ENCODE measurements around the gene FAM204A. TPM values are rescaled to one million over a fixed set of nuclear protein-coding genes. Genes with fewer than 3 reads are reported as not detected.
A peak's percentile ranks its signal among the peaks of the same experiment; 100 is the strongest.

FAM204A gene
- total RNA-seq, 6 experiments from 2014 or later: 50.8 to 69.4 (median 60.6) TPM

DNA sequence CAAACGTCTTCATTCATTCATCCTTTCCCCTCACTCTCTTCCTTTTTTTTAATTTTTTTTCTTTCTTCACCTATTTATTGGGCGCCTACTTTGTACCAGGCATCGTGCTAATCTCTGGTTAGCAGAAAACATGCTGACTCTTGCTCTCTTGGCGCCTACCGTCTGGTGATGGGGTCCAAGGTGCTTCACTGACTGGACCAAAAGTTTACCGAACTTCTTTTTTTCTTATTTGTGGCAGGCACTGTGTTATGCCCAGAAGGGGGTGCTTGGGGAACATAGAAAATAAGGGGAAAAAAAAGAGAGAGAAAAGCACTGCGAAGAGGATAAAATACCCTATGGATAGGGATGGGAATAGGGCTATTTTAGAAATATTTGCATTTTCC lies 505 bp upstream of the FAM204A start:
- Mint-ChIP-seq H3K36me3 (ENCODE audit: low read depth) (no peaks in the 10 kb centered on the region), H3K4me3 (peak overlapping the region; percentile 93), H3K27me3 (ENCODE audit: insufficient read depth) (no peaks in the 10 kb centered on the region; the same call in 1 of the 2 replicates), H3K27ac (peak overlapping the region; percentile 94), H3K9me3 (no peaks in the 10 kb centered on the region), H3K4me1 (ENCODE audit: low read depth) (peaks cover 36% of the 10 kb centered on the region)
- no peak for DNase-seq
- peak; percentile 38 for TF ChIP-seq CTCF (IDR thresholded peaks at IDR 0.05)

DNA sequence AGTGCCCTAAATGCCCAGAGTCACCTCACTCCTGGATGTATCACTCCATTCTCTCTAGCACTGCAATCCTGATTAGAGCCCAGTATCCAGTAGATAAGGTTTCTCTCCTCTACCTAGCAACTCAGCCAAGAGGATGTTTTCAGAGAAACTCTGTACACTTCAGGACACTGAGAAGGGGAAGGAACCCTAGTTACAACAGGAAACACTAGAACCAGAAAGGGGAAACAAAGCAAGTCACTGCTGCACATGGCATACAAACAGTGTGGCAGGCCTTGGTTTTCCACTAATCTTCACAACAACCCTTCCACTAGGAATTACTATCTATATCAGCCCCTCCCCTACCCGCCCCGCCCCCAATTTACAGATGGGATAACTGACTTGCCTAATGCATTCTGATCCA lies 1.6 kb downstream of the FAM204A start:
- H3K36me3 Mint-ChIP-seq (ENCODE audit: low read depth): peaks cover 6% of the 10 kb centered on the region
- no peaks in the 10 kb centered on the region for H3K27me3 Mint-ChIP-seq (ENCODE audit: insufficient read depth)
- TF ChIP-seq CTCF (IDR thresholded peaks at IDR 0.05): no peak
- H3K4me1 Mint-ChIP-seq (ENCODE audit: low read depth): peaks cover 36% of the 10 kb centered on the region
- peak overlapping the region; percentile 44 for H3K27ac Mint-ChIP-seq
- DNase-seq: no peak
- H3K9me3 Mint-ChIP-seq: no peaks in the 10 kb centered on the region
- H3K4me3 Mint-ChIP-seq: peak overlapping the region; percentile 93

- peaks cover 15% of the 10 kb centered on the region for H3K36me3 Mint-ChIP-seq (ENCODE audit: low read depth)
- no peak overlapping the region for H3K27ac Mint-ChIP-seq
- H3K27me3 Mint-ChIP-seq (ENCODE audit: insufficient read depth): no peaks in the 10 kb centered on the region
- no peak overlapping the region for H3K4me3 Mint-ChIP-seq
- peaks cover 36% of the 10 kb centered on the region for H3K4me1 Mint-ChIP-seq (ENCODE audit: low read depth)
- no peaks in the 10 kb centered on the region for H3K9me3 Mint-ChIP-seq
- DNase-seq: no peak
- TF ChIP-seq CTCF (IDR thresholded peaks at IDR 0.05): no peak
Observed at GRCh38 chr10:118339111-118339510, 3.0 kb downstream of the FAM204A start.

DNA sequence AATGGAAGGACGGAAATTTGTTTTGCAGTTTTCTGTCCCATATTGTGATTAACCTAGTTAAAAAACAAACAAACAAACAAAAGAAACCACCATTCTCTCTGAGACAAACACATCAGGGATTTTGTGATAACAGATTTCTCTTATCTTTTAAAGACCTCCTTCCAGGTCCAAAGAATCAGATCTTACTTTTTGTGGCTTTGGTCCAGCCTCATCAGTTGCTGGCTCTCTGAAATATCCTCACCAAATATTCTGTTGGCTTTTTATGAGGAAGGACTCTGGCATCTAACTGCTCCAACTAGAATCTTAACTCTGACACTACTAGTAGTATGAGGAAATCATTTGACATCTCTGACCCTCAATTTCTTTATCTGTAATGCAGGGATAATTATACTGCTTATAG lies 4.8 kb downstream of the FAM204A start:
- H3K4me3 Mint-ChIP-seq: no peak overlapping the region
- peaks cover 23% of the 10 kb centered on the region for H3K4me1 Mint-ChIP-seq (ENCODE audit: low read depth)
- no peaks in the 10 kb centered on the region for H3K27me3 Mint-ChIP-seq (ENCODE audit: insufficient read depth)
- TF ChIP-seq CTCF (IDR thresholded peaks at IDR 0.05): no peak
- no peaks in the 10 kb centered on the region for H3K9me3 Mint-ChIP-seq
- no peak for DNase-seq
- H3K36me3 Mint-ChIP-seq (ENCODE audit: low read depth): peaks cover 18% of the 10 kb centered on the region
- no peak overlapping the region for H3K27ac Mint-ChIP-seq

GRCh38 chr10:118333871-118334270 lies 8.3 kb downstream of the FAM204A start:
- Mint-ChIP-seq H3K27me3 (ENCODE audit: insufficient read depth) (no peaks in the 10 kb centered on the region), H3K27ac (no peak overlapping the region), H3K9me3 (no peaks in the 10 kb centered on the region), H3K4me3 (no peak overlapping the region), H3K36me3 (ENCODE audit: low read depth) (peaks cover 25% of the 10 kb centered on the region), H3K4me1 (ENCODE audit: low read depth) (peaks cover 7% of the 10 kb centered on the region; the same call in 1 of the 2 replicates)
- TF ChIP-seq CTCF (IDR thresholded peaks at IDR 0.05): no peak
- DNase-seq: no peak
